Measurements from ENCODE around the gene CD58.

CD58 gene

DNA sequence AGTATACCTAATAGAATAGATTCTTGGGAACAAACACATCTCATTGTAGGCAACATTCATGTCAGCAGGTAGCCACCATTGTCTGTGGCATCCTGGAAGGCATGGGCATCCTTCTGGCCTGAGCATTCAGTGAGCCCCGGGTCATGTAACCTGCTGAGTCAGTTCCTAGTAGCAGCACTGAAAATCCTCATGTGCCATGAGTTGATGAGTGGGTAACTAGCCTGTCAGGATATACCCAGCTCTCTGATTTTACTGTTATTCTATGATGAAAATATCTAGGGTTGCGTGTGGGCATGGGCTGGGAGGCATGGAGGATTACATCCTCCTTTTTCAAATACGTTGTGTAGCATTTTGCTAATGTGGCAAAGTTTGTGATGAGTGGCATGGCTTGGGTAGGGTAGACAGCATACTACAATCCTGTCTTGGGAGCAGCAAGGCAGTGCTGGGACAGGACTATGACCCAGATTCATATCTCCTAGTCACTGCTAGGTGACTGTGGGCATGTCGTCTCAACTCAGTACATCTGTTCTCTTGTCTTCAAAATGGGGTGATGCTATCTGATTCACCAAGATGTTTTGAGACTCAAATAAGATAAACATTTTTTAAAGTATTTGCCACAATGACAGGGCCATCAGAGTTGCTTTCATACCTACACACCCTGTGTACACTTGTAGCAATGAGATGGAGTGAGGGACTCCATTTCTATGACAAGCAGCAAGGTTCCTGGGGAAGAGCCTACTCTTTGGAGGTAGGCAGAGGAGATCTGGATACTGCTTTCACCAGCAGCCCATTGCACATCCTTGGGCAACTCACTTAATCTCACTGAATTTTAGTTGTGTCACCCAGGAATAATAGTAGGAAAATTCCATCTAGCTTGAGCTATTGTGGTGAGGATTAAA lies 62.5 kb downstream of the CD58 start:
- TF ChIP-seq, protein P1, sequence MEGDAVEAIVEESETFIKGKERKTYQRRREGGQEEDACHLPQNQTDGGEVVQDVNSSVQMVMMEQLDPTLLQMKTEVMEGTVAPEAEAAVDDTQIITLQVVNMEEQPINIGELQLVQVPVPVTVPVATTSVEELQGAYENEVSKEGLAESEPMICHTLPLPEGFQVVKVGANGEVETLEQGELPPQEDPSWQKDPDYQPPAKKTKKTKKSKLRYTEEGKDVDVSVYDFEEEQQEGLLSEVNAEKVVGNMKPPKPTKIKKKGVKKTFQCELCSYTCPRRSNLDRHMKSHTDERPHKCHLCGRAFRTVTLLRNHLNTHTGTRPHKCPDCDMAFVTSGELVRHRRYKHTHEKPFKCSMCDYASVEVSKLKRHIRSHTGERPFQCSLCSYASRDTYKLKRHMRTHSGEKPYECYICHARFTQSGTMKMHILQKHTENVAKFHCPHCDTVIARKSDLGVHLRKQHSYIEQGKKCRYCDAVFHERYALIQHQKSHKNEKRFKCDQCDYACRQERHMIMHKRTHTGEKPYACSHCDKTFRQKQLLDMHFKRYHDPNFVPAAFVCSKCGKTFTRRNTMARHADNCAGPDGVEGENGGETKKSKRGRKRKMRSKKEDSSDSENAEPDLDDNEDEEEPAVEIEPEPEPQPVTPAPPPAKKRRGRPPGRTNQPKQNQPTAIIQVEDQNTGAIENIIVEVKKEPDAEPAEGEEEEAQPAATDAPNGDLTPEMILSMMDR (IDR thresholded peaks at IDR 0.05) = no peak

DNA sequence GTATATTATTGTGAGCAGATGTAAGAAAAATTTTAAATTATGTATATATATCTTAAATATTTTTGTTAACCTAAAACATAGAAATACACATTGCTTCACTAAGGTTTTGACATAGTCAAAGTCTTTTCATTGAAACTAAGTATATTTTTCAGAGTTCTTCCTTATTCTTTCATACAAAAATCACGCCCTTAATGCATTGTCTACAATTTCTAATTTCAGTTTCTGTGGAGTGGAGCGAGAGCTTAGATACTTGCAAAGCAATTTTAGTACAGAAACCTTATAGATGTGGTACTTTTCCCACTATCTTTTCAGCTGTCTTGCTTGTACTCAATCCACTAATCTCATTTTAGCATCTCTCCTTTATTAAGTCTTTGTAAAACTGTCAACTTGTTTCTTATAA lies 63.2 kb downstream of the CD58 start:
- TF ChIP-seq, protein P1 (IDR thresholded peaks at IDR 0.05) = no peak

DNA sequence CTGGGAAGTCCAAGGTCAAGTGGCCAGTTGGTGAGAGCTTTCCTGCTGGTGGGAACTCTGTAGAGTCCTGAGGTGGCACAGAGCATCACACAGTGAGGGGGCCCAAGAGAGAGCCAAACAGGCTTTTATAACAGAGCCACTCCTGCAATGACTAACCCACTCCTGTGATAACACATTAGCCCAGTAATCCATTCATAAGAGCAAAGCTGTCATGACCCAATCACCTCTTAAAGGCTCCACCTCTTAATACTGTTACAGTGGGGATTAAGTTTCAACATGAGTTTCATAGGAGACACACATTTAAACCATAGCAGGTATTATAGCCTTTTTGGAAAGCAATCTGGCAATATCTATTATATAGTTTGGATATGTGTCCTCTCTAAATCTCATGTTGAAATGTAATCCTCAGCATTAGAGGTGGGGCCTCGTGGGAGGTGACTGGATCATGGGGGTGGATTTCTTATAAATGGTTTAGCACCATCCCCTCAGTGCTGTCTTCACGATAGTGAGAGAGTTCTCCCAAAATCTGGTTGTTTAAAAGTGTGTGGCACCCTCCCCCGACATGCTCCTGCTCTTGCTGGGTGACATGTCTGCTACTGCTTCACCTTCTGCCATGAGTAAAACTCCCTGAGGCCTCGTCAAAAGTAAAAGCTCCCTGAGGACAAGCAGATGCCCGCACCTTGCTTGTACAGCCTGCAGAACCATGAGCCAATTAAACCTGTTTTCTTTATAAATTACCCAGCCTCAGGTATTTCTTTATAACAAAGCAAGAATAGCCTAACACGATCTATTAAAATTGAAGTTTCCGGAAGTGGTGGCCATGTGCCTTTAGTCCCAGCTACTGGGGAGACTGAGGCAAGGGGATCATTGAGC lies 64.5 kb downstream of the CD58 start:
- TF ChIP-seq, protein P1 (IDR thresholded peaks at IDR 0.05) = no peak

DNA sequence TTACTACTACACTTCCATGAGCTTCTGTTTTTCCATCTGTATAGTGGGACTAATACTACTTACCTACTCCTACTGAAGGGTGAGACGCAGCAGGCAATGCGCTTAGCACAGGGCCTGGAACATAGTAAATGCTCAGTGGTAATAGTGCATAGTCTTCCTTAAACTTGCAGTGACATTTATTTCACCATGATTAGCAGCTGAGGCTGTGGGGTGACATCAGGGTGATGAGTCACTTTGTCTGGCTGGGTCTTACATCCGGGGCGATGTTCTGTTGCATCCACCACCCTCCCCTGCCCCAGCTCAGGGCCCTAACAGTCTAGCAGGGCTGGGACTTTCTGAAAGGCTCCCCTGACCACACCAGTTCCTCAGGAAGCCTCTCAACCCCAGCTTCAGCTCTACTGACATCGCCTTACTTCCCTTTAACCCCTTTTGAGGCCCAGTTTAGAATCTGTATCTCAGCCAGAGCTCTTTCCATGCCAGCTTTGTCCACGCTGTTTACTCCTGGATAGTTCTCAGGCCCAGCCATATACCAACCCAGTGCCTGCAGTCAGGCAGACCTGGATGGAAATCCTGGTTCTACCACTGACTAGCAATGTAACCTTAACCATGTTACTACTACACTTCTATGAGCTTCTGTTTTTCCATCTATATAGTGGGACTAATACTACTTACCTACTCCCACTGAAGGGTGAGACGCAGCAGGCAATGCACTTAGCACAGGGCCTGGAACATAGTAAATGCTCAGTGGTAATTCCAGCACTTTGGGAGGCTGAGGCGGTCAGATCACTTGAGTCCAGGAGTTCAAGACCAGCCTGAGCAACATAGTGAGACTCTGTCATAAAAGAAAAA lies 66.3 kb downstream of the CD58 start:
- TF ChIP-seq, protein P1 (IDR thresholded peaks at IDR 0.05) = no peak

DNA sequence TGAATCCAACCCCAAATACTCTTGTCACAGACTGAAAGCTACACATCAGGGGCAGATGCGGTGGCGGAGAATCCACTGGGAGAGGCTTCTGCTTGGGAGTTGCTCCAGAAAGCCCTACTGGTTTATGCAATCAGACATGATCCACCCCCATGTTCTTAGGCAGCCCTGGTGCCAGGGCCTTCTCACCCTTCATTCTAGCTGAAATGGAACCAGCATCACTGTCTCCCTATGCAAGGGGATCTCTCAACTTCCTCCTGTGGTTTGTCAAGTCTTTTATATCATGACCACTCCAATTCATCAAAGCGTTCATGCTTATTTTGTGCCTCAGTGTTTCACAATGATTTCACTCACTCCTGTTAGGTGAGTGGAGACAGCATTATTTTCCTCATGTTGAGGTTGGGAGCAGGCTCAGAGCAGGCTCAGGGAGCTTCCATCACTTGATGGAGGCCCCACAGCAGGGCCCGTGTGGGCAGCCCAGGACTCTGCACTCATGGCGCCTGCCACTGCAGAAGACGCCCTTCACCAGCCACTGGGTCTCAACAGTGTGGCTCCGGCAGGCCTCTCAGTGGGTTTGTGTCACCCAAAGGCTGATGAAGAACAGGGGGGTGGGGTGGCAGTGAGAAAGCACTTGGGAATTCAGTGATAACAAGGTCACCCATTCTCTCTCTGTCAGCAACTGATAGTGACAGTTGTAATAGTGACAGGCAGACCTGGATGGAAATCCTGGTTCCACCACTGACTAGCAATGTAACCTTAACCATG lies 67.1 kb downstream of the CD58 start:
- TF ChIP-seq, protein P1 (IDR thresholded peaks at IDR 0.05) = no peak

DNA sequence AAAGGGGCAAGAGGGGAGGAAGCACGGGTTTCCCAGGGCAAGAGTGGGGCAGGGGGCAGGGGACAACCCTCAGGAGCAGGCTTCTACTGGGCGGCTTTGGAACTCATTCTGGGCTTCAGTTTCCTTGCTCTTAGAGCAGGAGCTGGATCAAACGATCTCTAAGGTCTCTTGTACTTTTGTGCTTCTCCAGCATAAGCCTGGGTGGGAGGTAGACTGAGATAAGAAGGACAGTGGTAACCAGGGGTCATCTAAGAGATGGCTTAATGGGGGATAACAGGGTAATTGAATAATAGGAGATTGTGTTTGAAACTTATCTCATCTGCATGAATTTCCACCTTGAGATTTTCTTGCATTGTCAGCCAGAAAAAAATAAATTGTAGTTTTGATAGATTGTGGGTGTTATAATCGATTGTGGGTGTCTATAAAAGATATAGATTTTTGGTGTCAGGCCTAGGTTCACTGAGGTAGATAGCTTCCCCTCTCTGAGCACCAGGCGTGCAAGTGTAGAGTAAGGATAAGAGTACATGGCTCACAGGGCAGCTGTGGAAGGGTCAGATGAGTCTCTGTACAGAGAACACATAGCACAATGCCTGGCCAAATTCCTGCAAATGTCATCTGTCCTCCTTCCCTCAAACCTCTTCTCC lies 68.0 kb downstream of the CD58 start:
- TF ChIP-seq, protein P1 (IDR thresholded peaks at IDR 0.05) = no peak

Data from LNCAP (cell line).